ENCODE data around the gene TSSK3. TPM values are rescaled to one million over a fixed set of nuclear protein-coding genes. Genes with fewer than 3 reads are reported as not detected.

The TSSK3 gene
- total and polyA plus RNA-seq, 4 donors: 0.14 to 0.50 TPM; not detected in 2

DNA sequence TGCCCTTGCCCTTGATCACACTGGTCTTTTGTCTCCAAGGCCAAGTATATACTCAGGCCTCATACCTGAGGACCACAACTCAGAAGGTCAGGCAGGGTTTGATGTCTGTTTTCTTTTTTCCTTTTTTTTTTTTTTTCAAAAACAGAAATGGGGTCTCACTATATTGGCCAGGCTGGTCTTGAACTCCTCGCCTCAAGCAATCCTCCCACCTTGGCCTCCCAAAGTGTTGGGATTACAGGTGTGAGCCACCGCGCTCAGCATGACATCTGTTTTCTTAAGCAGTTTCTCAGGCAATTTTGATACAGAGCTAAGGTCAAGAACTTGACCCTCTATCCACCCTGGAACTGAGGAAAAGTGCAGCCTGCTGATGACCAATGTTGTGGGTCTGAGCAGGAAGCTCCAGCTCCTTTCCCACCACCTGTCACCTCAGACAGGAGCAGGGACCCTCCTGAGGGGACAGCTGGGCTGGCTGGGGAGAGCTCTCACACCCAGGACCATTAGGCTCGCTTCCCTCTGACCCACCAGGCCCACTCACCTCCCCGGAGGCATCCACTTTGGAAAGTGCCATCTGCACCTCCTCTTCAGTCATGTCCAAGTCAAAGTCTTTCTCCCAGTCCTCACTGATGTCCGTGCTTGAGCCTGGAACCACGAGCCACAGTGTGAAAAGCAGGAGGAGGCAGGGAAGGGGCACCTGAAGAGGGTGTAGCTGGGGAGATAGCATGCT lies 5.7 kb downstream of the TSSK3 start:
- peaks cover 12 to 65% (median 49%) of the 10 kb centered on the region in 4 donors for H3K36me3 ChIP-seq (ENCODE audit: control insufficient read depth in 4 of 4, insufficient read depth in 3 of 4, low read depth in 1 of 4, low read length in 3 of 4)
- 95% methylated on average over 7 of the region's 7 CpGs for WGBS
- TF ChIP-seq EGR1 (IDR thresholded peaks at IDR 0.05; ENCODE audit: low read depth in 2 of 2) (no peak), REST (IDR thresholded peaks at IDR 0.05) (no peak), TAF1 (conservative IDR thresholded peaks at IDR 0.05) (no peak), NR2F2 (IDR thresholded peaks at IDR 0.05) (no peak), SP1 (IDR thresholded peaks at IDR 0.05) (no peak), JUND (IDR thresholded peaks at IDR 0.05) (no peak), YY1 (IDR thresholded peaks at IDR 0.05) (no peak), FOXA2 (IDR thresholded peaks at IDR 0.05) (no peak), HNF4G (IDR thresholded peaks at IDR 0.05) (no peak), CTCF (IDR thresholded peaks at IDR 0.05; ENCODE audit: low read depth, low read length, missing input control) (no peak), RXRA (IDR thresholded peaks at IDR 0.05) (no peak), HNF4A (conservative IDR thresholded peaks at IDR 0.05) (no peak), FOXA1 (IDR thresholded peaks at IDR 0.05) (no peak), MAX (IDR thresholded peaks at IDR 0.05) (no peak), ZBTB33 (IDR thresholded peaks at IDR 0.05) (no peak), GABPA (IDR thresholded peaks at IDR 0.05 in 1 of 2, conservative IDR thresholded peaks at IDR 0.05 in 1 of 2) (no peak), RAD21 (IDR thresholded peaks at IDR 0.05) (no peak)
- TF ChIP-seq, protein P1, sequence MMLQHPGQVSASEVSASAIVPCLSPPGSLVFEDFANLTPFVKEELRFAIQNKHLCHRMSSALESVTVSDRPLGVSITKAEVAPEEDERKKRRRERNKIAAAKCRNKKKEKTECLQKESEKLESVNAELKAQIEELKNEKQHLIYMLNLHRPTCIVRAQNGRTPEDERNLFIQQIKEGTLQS (IDR thresholded peaks at IDR 0.05): no peak
- no peaks in the 10 kb centered on the region for H3K9me3 ChIP-seq (ENCODE audit: control insufficient read depth in 4 of 4, low read length in 3 of 4)
- DNase-seq (ENCODE audit: low spot score): no peak
- H3K4me3 ChIP-seq (ENCODE audit: low read depth in 1 of 3, low read length in 3 of 3): no peak overlapping the region
- no peak overlapping the region for H3K27ac ChIP-seq (ENCODE audit: low read depth in 1 of 2, low read length in 2 of 2)
- no peaks in the 10 kb centered on the region for H3K4me1 ChIP-seq (ENCODE audit: control insufficient read depth in 4 of 4, insufficient read depth in 4 of 4, low read length in 3 of 4)
- H3K9ac ChIP-seq (ENCODE audit: low read depth in 1 of 2, low read length in 2 of 2): no peak overlapping the region
- H3K27me3 ChIP-seq (ENCODE audit: control insufficient read depth in 4 of 4, insufficient read depth in 4 of 4, low read length in 3 of 4): no peaks in the 10 kb centered on the region
